Neural progenitor cell (in vitro differentiated cells): ENCODE results near the gene SGTB. TPM values are rescaled to one million over a fixed set of nuclear protein-coding genes. Genes with fewer than 3 reads are reported as not detected.
A peak's percentile ranks its signal among the peaks of the same experiment; 100 is the strongest.

Experiments
- DNase-seq: peaks from one replicate; pipeline ENCODE4 v3.0.0-alpha.2; 2016; ENCODE audit warnings: low spot score
- H2AFZ ChIP-seq: fragments of 200-600 bp; sonication (generic); replicated peaks from 2 replicates; pipeline ENCODE4 v1.6.1; 2016; ENCODE audit warnings: antibody characterized with exemption
- H3F3A ChIP-seq: fragments of 200-600 bp; sonication (generic); 2 replicates; pipeline ENCODE4 v1.6.1; 2016; ENCODE audit warnings: antibody characterized with exemption, low read depth
- H3K27ac ChIP-seq: fragments of 200-600 bp; sonication (generic); 2 replicates; pipeline ENCODE4 v1.5.1; 2016; ENCODE audit warnings: mild to moderate bottlenecking
- H3K27me3 ChIP-seq: fragments of 200-600 bp; sonication (generic); 2 replicates; pipeline ENCODE4 v1.6.1; 2016; ENCODE audit warnings: mild to moderate bottlenecking, moderate library complexity
- H3K36me3 ChIP-seq: fragments of 200-600 bp; sonication (generic); 2 replicates; pipeline ENCODE4 v1.5.1; 2016
- H3K4me1 ChIP-seq: fragments of 200-600 bp; sonication (generic); 2 replicates; pipeline ENCODE4 v1.6.1; 2016; ENCODE audit warnings: mixed run types
- H3K4me2 ChIP-seq: fragments of 200-600 bp; sonication (generic); 2 replicates; pipeline ENCODE4 v1.6.1; 2016
- H3K4me3 ChIP-seq: fragments of 200-600 bp; sonication (generic); 2 replicates; pipeline ENCODE4 v1.5.1; 2016
- H3K79me2 ChIP-seq: fragments of 200-600 bp; sonication (generic); 2 replicates; pipeline ENCODE4 v1.6.1; 2016; ENCODE audit warnings: low read depth
- H3K9ac ChIP-seq: fragments of 200-600 bp; sonication (generic); 2 replicates; pipeline ENCODE4 v1.6.1; 2016
- H3K9me3 ChIP-seq: fragments of 200-600 bp; sonication (generic); 2 replicates; pipeline ENCODE4 v1.5.1; 2016; ENCODE audit warnings: low read depth
- H4K20me1 ChIP-seq: fragments of 200-600 bp; sonication (generic); 2 replicates; pipeline ENCODE4 v1.6.1; 2016; ENCODE audit warnings: low read depth
- H3K27ac Mint-ChIP-seq: 3 replicates; pipeline ENCODE4 v1.8.0; 2021; ENCODE audit warnings: mixed read lengths
- H3K27me3 Mint-ChIP-seq: 2 replicates; pipeline ENCODE4 v1.8.0; 2022; ENCODE audit warnings: low read depth, mild to moderate bottlenecking, inconsistent platforms, moderate library complexity, mixed read lengths; ENCODE audit not compliant: insufficient read depth
- H3K36me3 Mint-ChIP-seq: 3 replicates; pipeline ENCODE4 v1.8.0; 2021; ENCODE audit warnings: mixed read lengths
- H3K4me1 Mint-ChIP-seq: 3 replicates; pipeline ENCODE4 v1.8.0; 2021; ENCODE audit warnings: mixed read lengths
- H3K4me3 Mint-ChIP-seq: 3 replicates; pipeline ENCODE4 v1.8.0; 2021; ENCODE audit warnings: mild to moderate bottlenecking, moderate library complexity, mixed read lengths
- H3K9me3 Mint-ChIP-seq: 3 replicates; pipeline ENCODE4 v1.8.0; 2020; ENCODE audit warnings: mixed read lengths
- EZH2 ChIP-seq: fragments of 200-600 bp; sonication (generic); IDR thresholded peaks from 2 replicates; pipeline ENCODE4 v1.6.1; 2017; ENCODE audit warnings: antibody characterized with exemption, mild to moderate bottlenecking, moderate library complexity
- EZH2phosphoT487 ChIP-seq: fragments of 200-600 bp; sonication (generic); IDR thresholded peaks from 2 replicates; pipeline ENCODE4 v1.6.1; 2017; ENCODE audit warnings: antibody characterized with exemption
- total RNA-seq: library from RNA; depleted of rRNA; stranded (reverse); fragments of >200 nt; gene quantifications from 2 replicates; pipeline ENCODE4 v1.2.3, GENCODE V29; 2015; ENCODE audit warnings: low replicate concordance
- TF ChIP-seq, protein P1 (sequence below): fragments of 200-600 bp; sonication (generic); IDR thresholded peaks from 2 replicates; pipeline ENCODE4 v1.5.1; 2017; ENCODE audit warnings: antibody characterized with exemption, mild to moderate bottlenecking

SGTB gene
- total RNA-seq, 1 donor from 2014 or later: 6.8 TPM

- no peaks in the 10 kb centered on the region for H3K9me3 Mint-ChIP-seq
- H3K27ac ChIP-seq: no peak overlapping the region
- no peaks in the 10 kb centered on the region for H3K79me2 ChIP-seq
- no peak overlapping the region for H3K9ac ChIP-seq
- H3K4me1 Mint-ChIP-seq: no peaks in the 10 kb centered on the region
- no peaks in the 10 kb centered on the region for H3K36me3 ChIP-seq
- no peaks in the 10 kb centered on the region for H3K9me3 ChIP-seq
- H3F3A ChIP-seq: peaks cover 8% of the 10 kb centered on the region
- H3K27me3 Mint-ChIP-seq: no peaks in the 10 kb centered on the region
- no peaks in the 10 kb centered on the region for H3K27me3 ChIP-seq
- no peaks in the 10 kb centered on the region for H3K4me1 ChIP-seq
- no peak overlapping the region for H3K4me3 ChIP-seq
- no peak overlapping the region for H3K4me3 Mint-ChIP-seq
- H2AFZ ChIP-seq: no peak overlapping the region
- no peak overlapping the region for H3K27ac Mint-ChIP-seq
- peaks cover 4% of the 10 kb centered on the region for H3K36me3 Mint-ChIP-seq
- H3K4me2 ChIP-seq: no peak overlapping the region
- no peak for TF ChIP-seq EZH2
- TF ChIP-seq, protein P1, sequence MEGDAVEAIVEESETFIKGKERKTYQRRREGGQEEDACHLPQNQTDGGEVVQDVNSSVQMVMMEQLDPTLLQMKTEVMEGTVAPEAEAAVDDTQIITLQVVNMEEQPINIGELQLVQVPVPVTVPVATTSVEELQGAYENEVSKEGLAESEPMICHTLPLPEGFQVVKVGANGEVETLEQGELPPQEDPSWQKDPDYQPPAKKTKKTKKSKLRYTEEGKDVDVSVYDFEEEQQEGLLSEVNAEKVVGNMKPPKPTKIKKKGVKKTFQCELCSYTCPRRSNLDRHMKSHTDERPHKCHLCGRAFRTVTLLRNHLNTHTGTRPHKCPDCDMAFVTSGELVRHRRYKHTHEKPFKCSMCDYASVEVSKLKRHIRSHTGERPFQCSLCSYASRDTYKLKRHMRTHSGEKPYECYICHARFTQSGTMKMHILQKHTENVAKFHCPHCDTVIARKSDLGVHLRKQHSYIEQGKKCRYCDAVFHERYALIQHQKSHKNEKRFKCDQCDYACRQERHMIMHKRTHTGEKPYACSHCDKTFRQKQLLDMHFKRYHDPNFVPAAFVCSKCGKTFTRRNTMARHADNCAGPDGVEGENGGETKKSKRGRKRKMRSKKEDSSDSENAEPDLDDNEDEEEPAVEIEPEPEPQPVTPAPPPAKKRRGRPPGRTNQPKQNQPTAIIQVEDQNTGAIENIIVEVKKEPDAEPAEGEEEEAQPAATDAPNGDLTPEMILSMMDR: peak; percentile 54
- DNase-seq: peak; percentile 49
- H4K20me1 ChIP-seq: no peaks in the 10 kb centered on the region
Observed at GRCh38 chr5:65663804-65664521, 57.9 kb downstream of the SGTB start.

DNA sequence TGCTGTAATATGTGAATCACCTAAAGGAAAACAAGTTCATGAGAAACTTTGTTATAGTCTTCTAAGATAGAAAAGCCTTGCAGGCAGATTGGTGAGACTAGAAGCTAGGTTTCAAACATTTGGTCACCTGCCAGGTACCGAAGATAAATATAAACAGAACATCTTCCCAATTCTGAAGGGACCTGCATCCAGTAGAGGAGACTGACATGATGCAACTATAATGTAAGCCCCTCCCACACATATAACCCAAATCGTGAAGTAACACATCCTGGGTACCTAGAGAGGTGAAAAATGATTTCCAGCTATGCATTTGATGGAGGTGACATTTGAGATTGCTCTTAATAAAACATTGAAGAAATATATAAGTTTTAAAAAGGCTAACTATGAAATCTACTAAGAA is 67.2 kb downstream of the SGTB start:
- no peaks in the 10 kb centered on the region for H3K4me1 Mint-ChIP-seq
- no peaks in the 10 kb centered on the region for H3K4me1 ChIP-seq
- H3K27me3 Mint-ChIP-seq: no peaks in the 10 kb centered on the region
- H3K36me3 ChIP-seq: peaks cover 6% of the 10 kb centered on the region
- H3K36me3 Mint-ChIP-seq: peaks cover 2% of the 10 kb centered on the region
- H2AFZ ChIP-seq: no peak overlapping the region
- no peaks in the 10 kb centered on the region for H3K27me3 ChIP-seq
- H3F3A ChIP-seq: no peaks in the 10 kb centered on the region
- no peak overlapping the region for H3K4me3 Mint-ChIP-seq
- no peaks in the 10 kb centered on the region for H4K20me1 ChIP-seq
- DNase-seq: no peak
- H3K9me3 Mint-ChIP-seq: no peaks in the 10 kb centered on the region
- H3K27ac ChIP-seq: no peak overlapping the region
- no peak overlapping the region for H3K9ac ChIP-seq
- H3K4me3 ChIP-seq: no peak overlapping the region
- no peak overlapping the region for H3K4me2 ChIP-seq
- H3K79me2 ChIP-seq: no peaks in the 10 kb centered on the region
- no peak overlapping the region for H3K27ac Mint-ChIP-seq
- TF ChIP-seq EZH2 (no peak), EZH2phosphoT487 (no peak)
- TF ChIP-seq, protein P1: no peak
- no peaks in the 10 kb centered on the region for H3K9me3 ChIP-seq

DNA sequence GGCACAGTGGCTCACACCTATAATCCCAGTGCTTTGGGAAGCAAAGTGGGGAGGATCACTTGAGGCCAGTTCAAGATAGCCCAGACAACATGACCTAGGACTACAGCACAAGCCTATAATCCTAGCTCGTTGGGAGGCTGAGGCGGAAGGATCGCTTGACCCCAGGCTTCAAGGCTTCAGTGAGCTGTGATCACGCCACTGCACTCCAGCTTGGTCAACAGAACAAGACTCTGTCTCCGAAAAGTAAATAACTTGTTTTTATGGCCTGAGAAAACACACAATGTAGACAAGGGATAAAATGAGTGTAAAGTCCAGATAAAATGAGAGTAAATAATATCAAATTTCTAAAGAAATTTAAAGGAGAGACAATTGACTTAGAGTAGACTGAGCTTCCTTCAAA is 70.8 kb downstream of the SGTB start:
- no peak overlapping the region for H3K4me3 Mint-ChIP-seq
- H3K4me1 Mint-ChIP-seq: no peaks in the 10 kb centered on the region
- Histone ChIP-seq H3K4me2 (no peak overlapping the region), H3F3A (peaks cover 15% of the 10 kb centered on the region), H3K36me3 (peaks cover 6% of the 10 kb centered on the region), H3K9ac (no peak overlapping the region), H3K79me2 (no peaks in the 10 kb centered on the region), H3K4me1 (peaks cover 16% of the 10 kb centered on the region), H3K27ac (no peak overlapping the region), H3K27me3 (no peaks in the 10 kb centered on the region), H4K20me1 (no peaks in the 10 kb centered on the region), H2AFZ (no peak overlapping the region), H3K4me3 (no peak overlapping the region), H3K9me3 (no peaks in the 10 kb centered on the region)
- no peak for DNase-seq
- H3K27ac Mint-ChIP-seq: no peak overlapping the region
- TF ChIP-seq EZH2 (no peak), EZH2phosphoT487 (no peak)
- no peaks in the 10 kb centered on the region for H3K27me3 Mint-ChIP-seq
- H3K36me3 Mint-ChIP-seq: no peaks in the 10 kb centered on the region
- no peaks in the 10 kb centered on the region for H3K9me3 Mint-ChIP-seq

DNA sequence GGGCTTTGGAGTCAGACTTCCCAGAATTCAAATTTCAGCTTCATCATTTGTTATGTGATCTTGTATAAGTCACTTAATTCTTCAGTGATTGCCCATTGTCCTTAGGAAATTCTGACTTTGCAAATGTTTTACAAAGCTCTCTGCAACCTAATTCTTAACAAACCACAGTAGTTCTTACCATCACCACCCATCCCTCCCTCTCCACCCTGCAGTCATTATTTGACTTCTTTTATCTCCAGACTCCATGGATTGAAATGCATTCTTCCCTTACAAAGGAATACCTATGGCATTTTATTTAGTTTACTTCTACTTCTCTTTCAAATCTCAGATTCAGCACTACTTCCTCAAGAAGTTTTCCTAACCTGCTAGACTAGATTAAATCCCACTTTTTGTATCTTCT is 74.0 kb downstream of the SGTB start:
- Mint-ChIP-seq H3K4me1 (no peaks in the 10 kb centered on the region), H3K27me3 (no peaks in the 10 kb centered on the region), H3K27ac (no peak overlapping the region), H3K36me3 (peaks cover 4% of the 10 kb centered on the region), H3K9me3 (no peaks in the 10 kb centered on the region), H3K4me3 (no peak overlapping the region)
- Histone ChIP-seq H3K27me3 (no peaks in the 10 kb centered on the region), H3K9me3 (no peaks in the 10 kb centered on the region), H2AFZ (no peak overlapping the region), H3K4me1 (peaks cover 16% of the 10 kb centered on the region), H3F3A (peaks cover 15% of the 10 kb centered on the region), H3K4me2 (peak overlapping the region; percentile 60), H3K4me3 (no peak overlapping the region), H3K9ac (peak overlapping the region; percentile 35), H3K27ac (peak overlapping the region; percentile 71), H3K79me2 (no peaks in the 10 kb centered on the region), H4K20me1 (no peaks in the 10 kb centered on the region), H3K36me3 (peaks cover 6% of the 10 kb centered on the region)
- TF ChIP-seq, protein P1: no peak
- TF ChIP-seq EZH2: no peak
- no peak for TF ChIP-seq EZH2phosphoT487
- peak; percentile 23 for DNase-seq
